ENCODE results near the gene MUC22.
A peak's percentile ranks its signal among the peaks of the same experiment; 100 is the strongest.

- peak; percentile 87 for TF ChIP-seq CTCF (IDR thresholded peaks at IDR 0.05; ENCODE audit: insufficient read depth, low read depth, low read length)
- no peak for TF ChIP-seq EZH2 (IDR thresholded peaks at IDR 0.05; ENCODE audit: insufficient read depth, low read length)
Observed at GRCh38 chr6:31079656-31080261, 69.5 kb downstream of the MUC22 start.
